GM12878 (cell line): Measurements from ENCODE around the gene RPS19BP1. TPM values are rescaled to one million over a fixed set of nuclear protein-coding genes. Genes with fewer than 3 reads are reported as not detected.

Source experiments
- BACH1 ChIP-seq: fragments of 450-650 bp; IDR thresholded peaks from 2 replicates; pipeline ENCODE4 v1.6.1; 2017; ENCODE audit warnings: mild to moderate bottlenecking, borderline replicate concordance
- DPF2 ChIP-seq: fragments of 450-650 bp; IDR thresholded peaks from 2 replicates; pipeline ENCODE4 v1.6.1; 2017; ENCODE audit warnings: mild to moderate bottlenecking
- ETV6 ChIP-seq, 2 experiments: fragments of 450-650 bp in 1 of 2; IDR thresholded peaks in 1 of 2; conservative IDR thresholded peaks in 1 of 2; 2 replicates each; pipeline ENCODE4 v1.6.1; 2014; ENCODE audit warnings: antibody characterized with exemption in 1 of 2, borderline replicate concordance in 1 of 2, low read depth in 1 of 2, mild to moderate bottlenecking in 1 of 2, moderate library complexity in 1 of 2
- FOS ChIP-seq: IDR thresholded peaks from 3 replicates; pipeline ENCODE4 v1.6.1; 2011; ENCODE audit warnings: borderline replicate concordance; ENCODE audit not compliant: insufficient read length; ENCODE audit errors: extremely low read depth
- FOXK2 ChIP-seq: fragments of 450-650 bp; IDR thresholded peaks from 2 replicates; pipeline ENCODE4 v1.6.1; 2017; ENCODE audit warnings: mild to moderate bottlenecking, moderate library complexity
- TAF1 ChIP-seq: IDR thresholded peaks from 2 replicates; pipeline ENCODE4 v1.6.1; 2011; ENCODE audit warnings: mild to moderate bottlenecking, low read depth, low read length, borderline replicate concordance
- YBX1 ChIP-seq: fragments of 450-650 bp; IDR thresholded peaks from 2 replicates; pipeline ENCODE4 v1.6.1; 2016; ENCODE audit warnings: antibody characterized with exemption
- polyA plus RNA-seq, 11 experiments: library from polyadenylated mRNA; depleted of rRNA in 4 of 11; unstranded in 6 of 11; stranded (reverse) in 5 of 11; fragments of >200 nt; fragmentation: Nextera tagmentation in 4 of 11; fragmentation: Illumina TruSeq in 1 of 11; extraction: Ambion mirVana in 4 of 11; extraction: Trizol in 1 of 11; gene quantifications; 1 replicate in 1 of 11; 2 replicates in 10 of 11; pipeline versions ENCODE4 v1.2.1 to v1.2.3, GENCODE V29; 2011 to 2016; ENCODE audit warnings: inconsistent platforms in 2 of 11, missing spikeins in 2 of 11, low read depth in 1 of 11
- total RNA-seq, 4 experiments: library from RNA; depleted of rRNA in 3 of 4; stranded (reverse); fragments of >200 nt in 3 of 4; fragmentation: Illumina TruSeq in 1 of 4; extraction: Trizol in 1 of 4; gene quantifications; 2 replicates each; pipeline versions ENCODE4 v1.2.1 to v1.2.3, GENCODE V29; 2013 to 2021
- TF ChIP-seq, protein P1 (sequence below): fragments of 450-650 bp; IDR thresholded peaks from 2 replicates; pipeline ENCODE4 v1.6.1; 2017; ENCODE audit warnings: low read depth, mild to moderate bottlenecking, moderate library complexity
- TF ChIP-seq, protein P2 (sequence below): IDR thresholded peaks from 2 replicates; pipeline ENCODE4 v1.6.1; 2012; ENCODE audit warnings: low read depth, low read length, improper control_type of control experiment
- TF ChIP-seq, protein P3 (sequence below): fragments of 450-650 bp; IDR thresholded peaks from 2 replicates; pipeline ENCODE4 v1.6.1; 2018; ENCODE audit warnings: mild to moderate bottlenecking, low read depth, moderate library complexity; ENCODE audit not compliant: partially characterized antibody

RPS19BP1 gene
- total and polyA plus RNA-seq, 10 of the 15 experiments (the other 5 are each of a cell fraction or from before 2014, with no cell fraction given), result 2.7 to 206 (median 78.6) TPM

DNA sequence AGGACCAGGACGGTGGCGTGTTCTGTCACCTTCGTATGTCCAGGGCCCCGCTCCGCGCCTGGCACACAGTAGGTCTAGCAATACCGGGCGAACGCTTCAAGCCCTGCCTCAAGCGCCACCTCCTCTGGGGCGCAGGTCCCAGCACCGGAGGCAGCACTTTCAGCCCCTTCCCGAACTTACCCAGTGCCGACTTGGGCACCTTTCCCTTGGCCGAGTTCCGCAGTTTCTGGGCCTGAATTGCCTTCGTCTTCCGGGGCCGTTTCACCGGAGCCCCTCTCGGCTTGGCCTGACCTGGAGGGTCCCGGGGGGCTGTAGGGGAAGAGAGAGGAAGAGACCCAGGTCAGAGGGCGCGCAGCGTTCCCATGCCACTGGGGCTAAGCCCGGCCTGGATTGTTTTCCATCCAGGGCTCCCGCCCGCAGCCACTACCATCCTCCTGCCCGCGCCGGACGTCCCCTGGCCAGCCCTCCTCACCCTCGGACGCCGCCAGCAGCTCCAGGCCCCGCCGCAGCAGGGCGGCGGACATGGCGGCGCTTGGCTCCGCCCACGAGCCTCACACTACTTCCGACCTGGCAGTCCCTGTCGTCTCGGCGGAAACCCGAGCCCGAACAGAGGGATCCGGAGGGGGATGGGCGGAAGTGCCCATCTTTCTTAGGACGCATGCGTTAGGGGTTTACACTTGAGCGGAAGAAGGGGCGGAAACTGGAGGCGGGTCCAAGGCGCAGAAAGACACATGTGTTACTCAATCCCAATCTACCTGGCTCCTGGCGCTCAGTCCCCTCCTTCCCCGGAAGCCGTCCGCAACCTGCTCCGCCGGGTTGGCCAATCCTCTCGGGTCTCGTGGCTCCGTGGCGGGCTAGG is at the start of gene RPS19BP1 (continued):
- TF ChIP-seq FOXK2 (peak; percentile 71), BACH1 (peak; percentile 81), TAF1 (peak; percentile 71; the same call in 1 of the 2 replicates), YBX1 (no peak), FOS (no peak), DPF2 (peak; percentile 91), ETV6 (conservative IDR thresholded peaks at IDR 0.05 in 1 of 2, IDR thresholded peaks at IDR 0.05 in 1 of 2; ENCODE audit: borderline replicate concordance in 1 of 2, low read depth in 1 of 2) (peak in 1 of 2 experiments; percentile 76; a peak in 2 of 4 replicates)
- TF ChIP-seq, protein P1, sequence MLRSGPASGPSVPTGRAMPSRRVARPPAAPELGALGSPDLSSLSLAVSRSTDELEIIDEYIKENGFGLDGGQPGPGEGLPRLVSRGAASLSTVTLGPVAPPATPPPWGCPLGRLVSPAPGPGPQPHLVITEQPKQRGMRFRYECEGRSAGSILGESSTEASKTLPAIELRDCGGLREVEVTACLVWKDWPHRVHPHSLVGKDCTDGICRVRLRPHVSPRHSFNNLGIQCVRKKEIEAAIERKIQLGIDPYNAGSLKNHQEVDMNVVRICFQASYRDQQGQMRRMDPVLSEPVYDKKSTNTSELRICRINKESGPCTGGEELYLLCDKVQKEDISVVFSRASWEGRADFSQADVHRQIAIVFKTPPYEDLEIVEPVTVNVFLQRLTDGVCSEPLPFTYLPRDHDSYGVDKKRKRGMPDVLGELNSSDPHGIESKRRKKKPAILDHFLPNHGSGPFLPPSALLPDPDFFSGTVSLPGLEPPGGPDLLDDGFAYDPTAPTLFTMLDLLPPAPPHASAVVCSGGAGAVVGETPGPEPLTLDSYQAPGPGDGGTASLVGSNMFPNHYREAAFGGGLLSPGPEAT, result peak; percentile 35; the same call in 1 of the 2 replicates
- TF ChIP-seq, protein P2, sequence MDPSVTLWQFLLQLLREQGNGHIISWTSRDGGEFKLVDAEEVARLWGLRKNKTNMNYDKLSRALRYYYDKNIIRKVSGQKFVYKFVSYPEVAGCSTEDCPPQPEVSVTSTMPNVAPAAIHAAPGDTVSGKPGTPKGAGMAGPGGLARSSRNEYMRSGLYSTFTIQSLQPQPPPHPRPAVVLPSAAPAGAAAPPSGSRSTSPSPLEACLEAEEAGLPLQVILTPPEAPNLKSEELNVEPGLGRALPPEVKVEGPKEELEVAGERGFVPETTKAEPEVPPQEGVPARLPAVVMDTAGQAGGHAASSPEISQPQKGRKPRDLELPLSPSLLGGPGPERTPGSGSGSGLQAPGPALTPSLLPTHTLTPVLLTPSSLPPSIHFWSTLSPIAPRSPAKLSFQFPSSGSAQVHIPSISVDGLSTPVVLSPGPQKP, result peak; percentile 93
- TF ChIP-seq, protein P3, sequence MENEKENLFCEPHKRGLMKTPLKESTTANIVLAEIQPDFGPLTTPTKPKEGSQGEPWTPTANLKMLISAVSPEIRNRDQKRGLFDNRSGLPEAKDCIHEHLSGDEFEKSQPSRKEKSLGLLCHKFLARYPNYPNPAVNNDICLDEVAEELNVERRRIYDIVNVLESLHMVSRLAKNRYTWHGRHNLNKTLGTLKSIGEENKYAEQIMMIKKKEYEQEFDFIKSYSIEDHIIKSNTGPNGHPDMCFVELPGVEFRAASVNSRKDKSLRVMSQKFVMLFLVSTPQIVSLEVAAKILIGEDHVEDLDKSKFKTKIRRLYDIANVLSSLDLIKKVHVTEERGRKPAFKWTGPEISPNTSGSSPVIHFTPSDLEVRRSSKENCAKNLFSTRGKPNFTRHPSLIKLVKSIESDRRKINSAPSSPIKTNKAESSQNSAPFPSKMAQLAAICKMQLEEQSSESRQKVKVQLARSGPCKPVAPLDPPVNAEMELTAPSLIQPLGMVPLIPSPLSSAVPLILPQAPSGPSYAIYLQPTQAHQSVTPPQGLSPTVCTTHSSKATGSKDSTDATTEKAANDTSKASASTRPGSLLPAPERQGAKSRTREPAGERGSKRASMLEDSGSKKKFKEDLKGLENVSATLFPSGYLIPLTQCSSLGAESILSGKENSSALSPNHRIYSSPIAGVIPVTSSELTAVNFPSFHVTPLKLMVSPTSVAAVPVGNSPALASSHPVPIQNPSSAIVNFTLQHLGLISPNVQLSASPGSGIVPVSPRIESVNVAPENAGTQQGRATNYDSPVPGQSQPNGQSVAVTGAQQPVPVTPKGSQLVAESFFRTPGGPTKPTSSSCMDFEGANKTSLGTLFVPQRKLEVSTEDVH, result peak; percentile 73
